Activated CD4-positive, CD25-positive, alpha-beta regulatory T cell treated with anti-CD3 and anti-CD28 coated beads, Interleukin-2, amount 50 U/mL, for 16 hours (primary cell): Measurements from ENCODE around the gene CEP112.
"Not testable (repeated sequence)": the region's sequence is repeated elsewhere in the genome, so short reads cannot be mapped to it uniquely, and the experiment has no call there.

ENCODE experiments used
- DNase-seq: peaks from one replicate; pipeline ENCODE4 v3.0.0-alpha.2; 2020; ENCODE audit warnings: low read depth, low spot score

CEP112 gene

DNA sequence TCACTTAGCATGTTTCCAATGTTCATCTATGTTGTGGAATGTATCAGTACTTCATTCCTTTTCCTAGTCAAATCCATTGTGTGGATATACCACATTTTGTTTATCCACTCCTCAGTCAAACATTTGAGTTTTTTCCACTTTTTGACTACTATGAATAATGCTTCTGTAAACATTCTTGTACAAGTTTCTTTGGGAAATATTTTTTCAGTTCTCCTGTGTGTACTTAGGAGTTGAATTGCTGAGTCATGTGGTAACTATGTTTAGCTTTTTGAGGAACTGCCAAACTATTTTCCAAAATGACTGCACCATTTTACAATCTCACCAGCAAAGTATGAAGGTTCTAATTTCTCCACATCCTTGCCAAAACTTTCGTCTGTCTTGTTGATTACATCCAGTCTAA is 406.8 kb downstream of the CEP112 start:
- DNase-seq: no peak

DNA sequence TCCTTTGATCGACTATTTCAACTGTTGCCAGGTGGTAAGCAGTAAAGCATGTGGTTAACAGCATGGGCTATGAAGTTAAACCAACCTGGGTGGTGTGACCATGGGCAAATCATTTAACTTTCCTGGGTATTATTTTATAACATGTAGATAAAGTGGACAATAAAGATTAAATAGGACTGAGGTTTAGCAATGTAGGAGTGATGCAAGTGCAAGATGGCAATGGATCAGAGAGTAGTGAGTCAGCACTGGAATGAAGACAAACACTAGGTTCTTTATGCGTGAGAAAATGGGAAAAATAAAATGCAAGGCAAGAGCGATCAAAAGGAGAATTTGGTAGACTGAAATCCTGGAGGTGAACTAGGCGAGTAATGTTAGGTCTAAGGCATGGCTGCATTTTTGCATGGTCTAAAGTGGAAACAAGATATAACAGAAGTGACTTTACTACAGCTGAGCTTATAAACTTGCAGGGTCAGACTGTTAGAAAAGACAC is 408.0 kb downstream of the CEP112 start:
- DNase-seq: no peak

DNA sequence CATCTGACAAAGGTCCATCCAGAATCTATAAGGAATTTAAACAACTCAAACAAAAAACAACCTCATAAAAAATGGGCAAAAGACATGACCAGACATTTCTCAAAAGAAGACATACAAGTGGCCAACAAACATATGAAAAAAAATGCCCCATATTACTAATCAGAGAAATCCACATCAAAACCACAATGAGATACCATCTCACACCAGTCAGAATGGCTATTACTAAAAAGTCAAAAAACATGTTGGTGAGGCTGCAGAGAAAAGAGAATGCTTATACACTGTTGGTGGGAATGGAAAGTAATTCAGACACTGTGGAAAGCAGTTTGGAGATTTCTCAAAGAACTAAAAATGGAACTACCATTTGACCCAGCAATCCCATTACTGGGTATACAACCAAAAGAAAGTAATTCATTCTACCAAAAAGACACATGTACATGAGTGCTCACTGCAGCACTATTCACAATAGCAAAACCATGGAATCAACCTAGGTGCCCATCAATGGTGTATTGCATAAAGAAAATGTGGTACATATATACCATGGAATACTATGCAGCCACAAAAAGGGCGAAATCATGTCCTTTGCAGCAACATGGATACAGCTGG is 409.7 kb downstream of the CEP112 start:
- not testable (repeated sequence) for DNase-seq

DNA sequence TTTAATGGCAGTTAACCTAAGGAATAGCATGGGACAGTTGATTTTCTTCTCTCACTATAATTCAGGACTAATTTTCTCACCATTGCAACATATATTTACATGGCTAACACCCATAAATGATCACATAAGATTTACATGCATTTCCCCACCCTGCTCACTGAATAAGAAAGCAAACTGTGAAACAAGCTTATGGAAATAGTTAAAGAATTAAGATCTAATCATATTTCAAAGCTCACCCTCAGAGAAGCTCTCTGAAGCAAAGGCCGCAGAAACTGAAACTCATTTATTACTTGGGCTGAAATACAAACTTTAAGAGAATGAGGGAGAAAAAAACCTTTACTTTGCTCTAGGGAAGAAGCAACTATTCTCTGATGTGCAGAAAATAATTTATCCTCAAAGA is 411.8 kb downstream of the CEP112 start:
- DNase-seq: no peak

DNA sequence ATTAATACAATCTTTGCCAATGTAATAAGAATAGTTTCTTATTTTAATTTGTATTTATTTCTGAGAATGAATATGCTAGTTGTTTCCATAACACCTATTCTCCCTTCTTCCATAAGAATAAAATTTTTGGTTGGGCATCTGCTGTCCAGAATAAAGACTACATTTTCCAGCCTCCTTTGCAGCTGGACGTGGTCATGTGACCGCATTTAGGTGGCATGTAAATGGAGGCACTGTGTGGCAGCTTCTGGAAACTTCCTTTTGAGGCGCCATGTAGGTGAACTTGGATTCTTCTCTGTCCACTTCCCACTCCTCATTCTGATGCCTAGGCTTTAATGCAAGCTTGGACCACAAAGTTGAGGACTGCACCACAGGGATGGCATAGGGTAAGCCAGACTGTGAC is 415.0 kb downstream of the CEP112 start:
- no peak for DNase-seq

DNA sequence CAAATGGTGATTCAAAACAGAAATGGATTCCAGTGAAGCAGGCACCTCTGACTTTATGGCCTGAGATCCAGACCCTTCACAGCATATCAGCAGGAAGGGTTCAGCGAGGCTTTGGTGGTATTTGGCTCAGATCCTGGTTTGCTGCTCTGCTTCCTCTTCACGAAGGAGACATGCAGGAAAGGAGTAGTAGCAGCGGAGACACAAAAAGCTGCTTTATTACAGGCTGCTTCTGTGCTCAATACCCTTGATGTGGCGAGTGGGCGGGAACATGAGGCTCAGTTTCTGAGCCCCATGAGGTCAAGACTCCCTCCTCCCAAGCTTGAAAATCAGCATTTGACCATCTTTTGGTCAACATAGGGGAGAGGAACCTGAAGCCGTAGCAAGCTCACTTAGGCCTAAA is 417.1 kb downstream of the CEP112 start:
- DNase-seq: no peak

DNA sequence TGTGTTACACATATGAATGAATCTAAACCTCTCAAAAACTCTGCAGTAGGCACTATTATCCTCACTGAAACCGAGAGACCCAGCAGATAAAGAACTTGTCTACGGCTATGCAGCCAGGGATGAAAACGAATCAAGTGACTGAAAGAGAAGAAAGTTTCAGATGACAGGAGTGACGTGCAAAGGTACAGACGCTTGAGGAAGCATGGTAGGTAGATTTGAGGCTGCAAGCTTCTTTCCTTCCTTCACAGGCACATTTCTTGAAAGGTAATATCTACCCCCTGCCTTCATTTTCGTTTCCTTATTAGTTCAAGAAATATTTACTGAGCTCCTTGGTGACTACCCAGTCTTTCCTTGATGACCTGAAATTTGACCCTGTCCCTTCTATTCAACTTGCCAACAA is 418.9 kb downstream of the CEP112 start:
- DNase-seq: no peak

DNA sequence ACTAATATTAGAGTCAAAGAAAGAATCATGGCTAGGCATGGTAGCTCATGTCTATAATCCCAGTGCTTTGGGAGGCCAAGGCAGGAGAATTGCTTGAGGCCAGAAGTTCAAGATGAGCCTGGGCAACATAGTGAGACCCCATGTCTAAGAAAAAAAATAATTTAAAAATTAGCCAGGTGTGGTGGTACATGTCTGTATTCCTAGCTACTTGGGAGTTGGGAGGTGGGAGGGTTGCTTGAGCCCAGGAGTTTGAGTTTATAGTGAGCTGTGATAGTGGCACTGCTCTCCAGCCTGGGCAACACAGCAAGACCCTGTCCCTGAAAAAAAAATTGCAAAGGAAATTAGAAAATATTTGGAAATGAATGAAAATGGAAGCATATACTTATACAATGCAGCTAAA is 420.2 kb downstream of the CEP112 start:
- no peak for DNase-seq

DNA sequence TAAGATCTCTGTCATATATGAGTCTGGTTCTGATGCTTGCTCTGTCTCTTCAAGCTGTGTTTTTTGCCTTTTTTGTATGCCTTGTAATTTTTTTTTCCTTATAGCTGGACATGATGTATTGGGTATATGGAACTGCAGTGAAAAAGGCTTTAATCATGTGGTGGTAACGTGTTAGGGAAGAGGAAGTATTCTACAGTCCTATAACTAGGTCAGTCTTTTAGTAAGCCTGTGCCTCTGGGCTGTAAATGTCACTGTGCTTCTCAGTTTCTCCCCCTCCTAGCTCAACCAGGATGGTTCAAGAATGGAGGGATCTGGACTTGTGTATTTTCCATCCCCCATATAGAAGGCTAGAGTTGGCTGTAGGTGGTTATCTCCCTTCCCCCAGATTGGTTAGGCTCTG is 428.1 kb downstream of the CEP112 start:
- DNase-seq: no peak

DNA sequence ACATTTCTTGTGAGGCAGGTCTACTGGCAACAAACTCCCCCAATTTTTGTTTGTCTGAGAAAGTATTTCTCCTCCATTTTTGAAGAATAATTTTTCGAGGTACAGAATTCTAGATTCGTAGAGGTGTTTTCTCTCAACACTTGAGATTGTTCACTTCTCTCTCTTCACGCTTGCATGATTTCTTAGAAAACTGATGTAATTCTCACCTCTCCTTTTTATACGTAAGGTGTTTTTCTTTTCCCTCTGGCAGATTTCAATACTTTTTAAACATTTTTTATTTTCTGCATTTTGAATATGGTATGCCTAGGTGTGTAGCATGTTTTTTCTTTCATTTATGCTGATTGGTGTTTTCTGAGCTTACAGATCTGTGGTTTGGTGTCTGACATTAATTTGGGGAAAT is 429.0 kb downstream of the CEP112 start:
- DNase-seq: no peak

DNA sequence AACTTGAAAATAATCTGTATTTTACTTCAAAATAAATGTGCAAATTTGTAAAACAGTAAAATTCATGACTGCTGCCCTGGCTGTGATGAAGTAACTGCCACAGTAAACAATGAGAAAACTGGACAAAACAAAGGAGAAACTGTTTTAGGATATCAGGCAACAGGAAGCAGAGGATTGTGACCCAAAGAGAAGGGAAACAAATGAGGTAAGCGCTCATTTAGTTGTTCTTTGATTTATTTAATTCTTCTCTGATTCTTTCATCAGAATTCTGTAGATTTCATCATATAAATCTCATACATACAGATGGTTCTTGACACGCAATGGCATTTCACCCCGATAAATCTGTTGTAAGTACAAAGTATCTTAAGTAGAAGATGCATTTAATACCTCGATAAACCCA is 432.4 kb downstream of the CEP112 start:
- DNase-seq: no peak

DNA sequence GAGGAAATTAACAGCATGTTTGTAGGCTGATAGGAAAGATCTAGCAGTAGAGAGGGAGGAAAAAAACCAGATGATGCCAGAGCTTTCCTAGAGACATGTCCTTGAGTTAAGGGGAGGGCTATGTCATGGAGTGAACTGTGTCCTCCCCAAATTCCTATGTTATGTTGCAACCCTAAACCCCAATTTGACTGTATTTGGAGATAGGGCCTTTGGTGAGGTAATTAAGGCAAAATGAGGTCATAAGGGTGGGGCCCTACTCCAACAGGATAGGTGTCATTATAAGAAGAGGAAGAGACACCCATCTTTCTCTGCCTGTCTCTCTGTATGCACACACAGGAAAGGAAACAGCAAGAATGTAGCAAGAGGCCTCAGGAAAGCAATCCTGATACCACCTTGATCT is 435.2 kb downstream of the CEP112 start:
- DNase-seq: no peak

DNA sequence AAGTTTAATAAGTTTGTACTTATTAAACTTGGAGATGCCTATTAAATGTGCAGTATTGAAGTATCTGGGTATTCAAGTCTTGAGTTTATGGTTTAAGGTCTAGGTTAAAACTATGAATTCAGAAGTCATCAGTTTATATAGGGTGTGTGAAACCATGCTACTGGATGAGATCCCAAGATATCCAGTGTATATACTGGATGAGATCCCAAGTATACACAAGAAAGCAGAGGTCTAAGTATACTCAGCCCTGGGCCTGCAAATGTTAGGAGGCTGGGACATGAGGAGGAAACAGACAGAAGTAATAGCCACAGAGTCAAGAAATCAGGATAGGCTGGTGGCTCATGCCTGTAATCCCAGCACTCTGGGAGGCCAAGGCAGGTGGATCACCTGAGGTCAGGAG is 436.1 kb downstream of the CEP112 start:
- DNase-seq: no peak

DNA sequence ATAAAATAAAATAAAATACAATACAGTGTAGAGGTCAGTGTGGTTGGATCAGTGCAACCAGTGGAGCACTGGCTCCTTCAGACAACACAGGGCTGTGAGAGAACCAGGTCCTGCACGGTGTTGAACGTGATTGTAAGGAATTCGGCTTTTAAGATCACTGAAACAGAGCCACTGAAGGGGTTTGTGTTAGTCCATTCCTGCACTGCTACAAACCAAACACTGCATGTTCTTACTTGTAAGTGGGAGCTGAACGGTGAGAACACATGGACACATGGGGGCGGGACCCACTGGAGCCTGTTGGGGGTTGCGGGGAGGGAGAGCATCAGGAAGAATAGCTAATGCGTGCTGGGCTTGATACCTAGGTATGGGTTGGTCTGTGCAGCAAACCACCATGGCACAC is 437.3 kb downstream of the CEP112 start:
- DNase-seq: no peak

DNA sequence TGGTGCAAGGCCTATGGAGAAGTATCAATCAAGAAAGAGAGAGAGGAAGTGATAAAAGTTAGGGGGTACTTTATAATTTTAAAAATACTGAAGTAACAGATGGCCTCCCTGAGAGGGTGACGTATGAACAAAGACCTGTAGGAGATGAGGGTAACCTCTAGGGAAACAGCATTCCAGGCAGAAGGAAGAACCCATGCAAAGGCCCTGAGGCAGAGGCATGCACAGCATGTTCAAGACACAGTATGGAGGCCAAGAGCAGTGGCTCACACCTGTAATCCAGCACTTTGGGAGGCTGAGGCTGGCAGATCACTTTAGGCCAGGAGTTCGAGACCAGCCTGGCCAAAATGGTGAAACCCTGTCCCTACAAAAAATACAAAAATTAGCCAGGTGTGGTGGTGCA is 437.9 kb downstream of the CEP112 start:
- DNase-seq: no peak

DNA sequence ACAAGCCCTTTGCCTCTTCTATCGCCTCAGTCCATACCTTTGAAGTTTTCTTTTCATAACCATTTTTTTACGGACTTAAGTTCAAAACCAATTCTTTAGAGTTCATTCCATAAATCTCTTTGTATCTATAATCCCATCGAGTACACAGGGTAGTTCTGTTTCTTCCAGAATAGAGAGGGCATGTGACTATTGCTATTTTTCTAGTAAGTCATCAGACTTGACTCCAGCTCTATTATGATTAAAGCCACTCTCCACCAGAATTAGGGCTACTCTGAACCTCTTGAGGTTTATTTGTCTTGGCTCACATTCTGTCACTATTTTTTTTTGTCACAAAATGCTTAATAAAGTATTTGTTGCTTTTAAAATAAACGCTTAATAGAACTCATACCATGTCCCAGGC is 438.6 kb downstream of the CEP112 start:
- DNase-seq: no peak

DNA sequence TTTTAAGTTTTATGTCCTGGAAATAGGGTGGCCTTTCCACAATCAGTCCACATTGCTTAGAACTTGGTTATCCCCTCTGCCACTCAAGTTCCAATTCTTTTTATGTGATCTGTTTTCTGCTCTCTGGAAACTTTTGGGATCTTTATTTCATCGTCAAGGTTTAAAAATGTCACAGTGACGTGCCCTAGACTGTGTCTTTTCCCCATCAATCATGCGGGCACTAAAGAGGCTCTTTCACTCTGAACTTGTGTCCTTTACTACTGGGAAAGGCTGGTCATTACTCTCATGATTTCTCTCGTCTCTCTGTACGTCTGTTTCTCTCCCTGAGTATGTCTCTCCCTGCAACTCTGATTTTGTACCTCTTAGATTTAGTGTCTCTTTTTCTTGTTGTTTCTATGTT is 440.7 kb downstream of the CEP112 start:
- DNase-seq: no peak

DNA sequence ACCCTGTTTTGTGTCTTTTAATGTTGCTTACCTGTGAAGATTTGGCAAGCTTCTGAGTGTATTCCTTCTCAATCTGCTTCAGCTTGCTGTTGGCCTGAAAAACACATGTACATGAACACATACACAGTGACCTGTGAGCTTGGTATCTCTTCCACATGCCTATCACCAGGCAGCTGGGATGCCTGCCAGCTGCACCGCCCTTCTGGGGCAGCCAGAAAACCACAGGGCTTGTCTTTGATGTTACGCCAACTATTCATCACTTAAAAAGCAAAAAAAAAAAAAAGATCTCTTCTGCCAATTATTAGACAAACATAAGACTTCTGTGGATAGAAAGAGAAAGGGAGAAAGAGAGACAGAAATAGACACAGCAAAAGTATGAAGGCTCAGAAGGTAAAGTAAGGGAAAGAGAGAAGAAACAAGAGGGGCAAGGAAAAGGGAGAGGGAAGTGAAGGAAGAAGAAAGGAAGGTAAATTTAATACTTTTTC is 441.3 kb downstream of the CEP112 start:
- DNase-seq: no peak

DNA sequence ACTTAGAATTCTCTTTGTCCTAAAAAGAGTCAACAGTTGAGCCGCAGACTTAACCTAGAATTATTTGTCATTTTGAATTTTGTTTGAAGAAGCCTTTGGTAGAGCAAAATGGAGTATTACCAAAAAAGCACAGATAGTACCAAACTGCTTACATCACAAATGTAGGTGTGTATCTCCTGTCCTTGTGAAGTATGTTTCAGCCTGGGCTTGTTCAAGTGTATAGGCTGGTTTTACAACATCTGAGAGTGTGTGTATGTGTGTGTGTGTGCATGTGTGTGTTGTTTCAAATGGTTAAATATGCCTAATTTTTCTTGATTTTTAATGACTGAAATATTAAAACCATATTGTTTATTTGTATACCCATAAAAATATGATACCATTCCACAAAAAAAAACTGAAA is 441.8 kb downstream of the CEP112 start:
- DNase-seq: no peak

DNA sequence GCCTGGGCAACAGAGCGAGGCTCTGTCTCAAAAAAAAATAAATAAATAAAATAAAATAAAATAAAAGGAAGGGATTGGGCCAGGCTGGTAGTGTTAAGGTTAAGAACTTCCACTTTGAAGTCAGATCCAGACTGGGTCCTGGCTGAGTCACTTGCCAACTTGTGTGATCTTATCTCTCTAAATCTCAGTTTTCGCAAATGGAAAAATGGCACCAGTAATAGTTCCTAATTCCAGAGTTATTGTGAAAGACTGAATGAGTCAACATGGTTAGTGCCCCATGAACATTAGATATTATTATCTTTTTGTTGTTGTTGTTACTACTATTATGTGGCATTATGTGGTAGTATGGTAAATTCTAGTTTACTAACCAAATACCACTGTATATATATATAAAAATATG is 442.5 kb downstream of the CEP112 start:
- no peak for DNase-seq

DNA sequence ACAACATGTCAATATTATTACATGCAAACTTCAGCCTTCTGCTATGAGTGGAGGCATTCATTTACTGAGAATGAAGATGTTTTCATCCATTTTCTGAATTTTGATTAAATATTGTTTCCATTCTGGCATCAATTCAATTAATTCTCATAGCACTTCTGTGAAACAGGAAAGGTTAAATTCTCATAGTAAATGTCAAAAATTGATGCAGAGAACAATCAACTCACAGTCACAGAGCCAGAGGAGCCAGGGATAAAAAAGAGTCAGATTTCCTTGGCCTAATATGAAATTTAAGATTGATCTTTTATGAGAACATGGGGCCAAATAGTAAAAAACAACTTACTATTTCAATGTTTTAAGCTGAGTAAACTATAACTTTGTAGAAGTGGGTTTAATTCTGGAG is 446.7 kb downstream of the CEP112 start:
- DNase-seq: no peak

DNA sequence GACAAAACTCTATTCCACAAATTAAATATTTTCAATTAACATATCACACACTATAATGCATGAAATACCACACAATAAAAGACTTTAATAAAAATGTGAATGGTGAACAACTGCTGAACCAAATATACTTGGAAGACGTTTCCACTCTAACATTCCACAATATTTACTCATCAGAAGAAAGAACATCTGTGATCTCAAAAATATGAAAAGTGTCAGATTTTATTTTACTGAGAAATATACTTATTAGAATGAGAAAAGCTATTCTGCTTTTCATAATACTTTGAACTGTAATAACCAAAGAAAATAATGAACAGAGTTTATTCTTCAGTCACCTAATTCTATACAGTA is 448.7 kb downstream of the CEP112 start:
- DNase-seq: no peak

DNA sequence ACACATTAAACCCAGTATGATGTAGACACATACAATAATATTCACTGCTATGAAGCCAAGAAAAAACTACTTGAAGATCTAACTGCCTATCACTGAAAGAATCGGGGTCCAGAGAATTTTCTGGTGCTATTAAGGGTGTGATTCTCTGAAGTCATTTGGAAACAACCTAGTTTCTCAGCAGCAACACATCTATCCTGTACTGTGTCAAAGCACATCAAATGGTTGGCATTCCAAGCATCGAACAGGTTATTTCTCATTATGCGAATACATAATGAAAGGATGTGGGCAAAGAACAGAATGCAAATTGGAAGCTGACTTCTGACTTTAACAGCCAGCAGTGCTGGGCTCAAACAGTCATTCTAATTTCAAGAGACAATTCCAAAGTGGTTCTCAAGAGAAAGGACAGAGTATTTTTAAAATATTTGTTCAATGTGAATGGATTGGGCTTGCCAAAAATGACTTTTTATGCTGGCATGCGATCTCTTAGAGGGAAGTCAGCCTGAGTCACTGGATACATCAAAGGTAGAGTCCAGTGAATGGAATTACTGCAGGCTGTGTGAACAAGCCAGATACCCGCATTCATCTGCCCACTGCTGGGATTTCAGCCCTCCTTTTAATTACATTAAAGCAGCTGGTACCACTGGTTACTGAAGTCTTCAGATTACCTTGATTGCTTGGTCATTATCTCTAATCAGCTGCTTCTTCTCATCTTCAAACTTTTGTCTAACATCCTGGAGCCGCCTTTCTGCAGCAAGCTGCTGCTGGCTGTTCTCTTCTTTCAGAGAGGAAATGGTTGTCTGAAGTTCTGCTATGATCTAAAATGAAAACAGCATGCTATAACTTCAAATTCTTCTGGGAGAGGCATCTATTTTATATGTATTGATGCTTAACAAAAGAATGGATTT is 449.3 kb downstream of the CEP112 start:
- DNase-seq: no peak
